ENCODE data around the gene FBLIM1.

FBLIM1 gene, protein sequence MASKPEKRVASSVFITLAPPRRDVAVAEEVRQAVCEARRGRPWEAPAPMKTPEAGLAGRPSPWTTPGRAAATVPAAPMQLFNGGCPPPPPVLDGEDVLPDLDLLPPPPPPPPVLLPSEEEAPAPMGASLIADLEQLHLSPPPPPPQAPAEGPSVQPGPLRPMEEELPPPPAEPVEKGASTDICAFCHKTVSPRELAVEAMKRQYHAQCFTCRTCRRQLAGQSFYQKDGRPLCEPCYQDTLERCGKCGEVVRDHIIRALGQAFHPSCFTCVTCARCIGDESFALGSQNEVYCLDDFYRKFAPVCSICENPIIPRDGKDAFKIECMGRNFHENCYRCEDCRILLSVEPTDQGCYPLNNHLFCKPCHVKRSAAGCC

DNA sequence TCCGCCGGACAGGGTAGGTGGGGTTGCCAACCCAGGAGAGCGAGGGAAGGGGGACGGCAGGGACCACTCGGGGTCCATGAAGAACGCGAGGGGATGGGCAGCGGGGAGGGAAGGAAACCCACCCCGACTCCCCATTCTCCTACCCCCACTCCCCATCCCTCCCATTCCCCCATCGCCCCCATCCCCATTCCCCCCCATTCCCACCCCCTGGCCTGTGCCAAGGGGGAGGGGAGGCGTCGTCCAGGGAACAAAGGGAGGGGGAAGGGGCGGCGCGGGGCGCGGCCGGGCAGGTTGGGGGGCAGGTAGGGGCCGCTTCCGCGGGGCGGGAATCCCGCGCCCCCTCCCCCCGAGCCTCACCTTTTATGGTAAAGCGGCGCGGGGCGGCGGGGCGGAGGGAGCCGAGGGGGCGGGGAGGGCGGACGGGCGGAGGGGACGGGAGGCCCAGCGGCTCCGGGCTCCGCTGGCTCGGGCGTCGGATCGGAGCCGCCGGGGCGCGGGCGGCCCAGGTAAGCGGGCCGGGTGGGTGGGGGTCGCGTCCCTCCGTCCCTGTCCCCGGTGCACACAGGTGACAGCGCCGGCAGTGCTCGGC is at the start of gene FBLIM1:
TSS of gene FBLIM1 (plus strand) at position 453 of the 589 bp plus-strand sequence. CDS start 6,189 bp downstream, outside the sequence.
- no peak for DNase-seq

DNA sequence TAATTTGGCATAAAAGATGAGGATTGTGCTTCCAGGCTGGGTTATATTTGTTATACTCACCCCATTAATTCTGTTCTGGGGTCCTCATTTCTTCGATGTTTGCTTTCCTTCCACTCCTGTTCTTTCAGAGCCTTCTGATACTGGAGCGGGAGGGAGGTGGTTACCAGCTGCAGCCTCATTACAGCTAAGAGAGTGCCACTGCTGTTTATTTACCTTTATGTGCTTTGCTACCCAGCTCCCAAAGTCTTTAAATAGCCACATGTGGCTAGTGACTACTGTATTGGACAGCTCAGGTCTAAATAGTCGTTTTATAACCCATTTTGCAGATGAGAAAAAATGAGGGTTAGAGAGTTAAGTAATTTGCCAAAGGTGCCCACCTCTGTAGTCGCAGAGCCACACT is 49.4 kb upstream of the FBLIM1 start:
- DNase-seq = peak; percentile 34

DNA sequence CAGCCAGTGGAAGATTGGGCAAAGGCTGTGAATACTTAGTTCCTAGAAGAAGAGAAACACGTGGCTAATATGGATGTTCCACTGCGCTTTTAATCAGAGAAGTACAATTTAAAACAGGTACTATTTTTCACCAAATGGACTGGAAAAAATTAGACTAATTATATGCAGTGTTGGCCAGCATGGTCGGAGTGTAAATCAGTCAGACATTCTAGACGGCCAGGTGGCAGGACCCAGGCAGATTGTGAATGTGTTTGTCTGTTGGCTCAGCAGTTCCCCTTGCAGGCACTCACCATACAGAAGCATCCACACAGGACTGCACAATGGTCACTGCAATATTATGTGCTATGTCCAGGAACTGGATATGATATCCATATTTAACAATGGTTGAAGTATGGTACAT is 46.4 kb upstream of the FBLIM1 start:
- DNase-seq = no peak

DNA sequence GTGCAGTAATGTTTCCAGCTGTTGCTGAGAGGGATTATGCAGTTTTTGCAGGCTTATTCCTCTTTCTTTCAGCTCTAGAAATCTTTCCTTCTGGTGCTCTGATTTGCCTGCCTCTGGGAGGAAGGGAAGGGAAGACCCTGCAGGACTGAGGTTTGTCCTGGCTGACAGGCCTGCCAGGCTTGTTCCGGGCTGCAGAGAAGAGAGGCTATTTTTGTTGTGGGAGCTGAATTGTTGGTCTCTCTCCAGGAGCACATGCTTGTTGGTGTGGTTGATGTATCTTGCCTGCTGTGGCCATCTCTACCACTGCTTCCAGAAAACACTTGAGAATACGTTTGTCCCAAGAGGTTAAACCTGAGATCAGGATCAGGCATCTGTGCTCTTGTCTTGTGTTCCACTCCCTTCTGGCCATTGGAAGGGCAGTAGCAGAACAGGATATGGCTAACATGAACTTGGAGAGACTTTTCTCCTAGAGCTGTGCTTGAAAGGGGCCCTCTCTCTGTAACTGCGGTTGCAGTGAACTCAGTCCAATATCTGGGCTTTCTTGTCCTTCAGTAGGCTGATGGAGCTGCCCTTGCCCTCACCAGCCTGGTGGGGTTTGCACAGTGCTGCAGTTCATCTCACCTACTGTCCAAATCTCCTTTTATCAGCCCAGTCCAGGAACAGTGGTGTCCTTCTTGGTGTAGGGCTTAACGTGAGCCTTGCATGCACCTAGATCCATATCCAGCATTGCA is 44.0 kb upstream of the FBLIM1 start:
- no peak for DNase-seq

DNA sequence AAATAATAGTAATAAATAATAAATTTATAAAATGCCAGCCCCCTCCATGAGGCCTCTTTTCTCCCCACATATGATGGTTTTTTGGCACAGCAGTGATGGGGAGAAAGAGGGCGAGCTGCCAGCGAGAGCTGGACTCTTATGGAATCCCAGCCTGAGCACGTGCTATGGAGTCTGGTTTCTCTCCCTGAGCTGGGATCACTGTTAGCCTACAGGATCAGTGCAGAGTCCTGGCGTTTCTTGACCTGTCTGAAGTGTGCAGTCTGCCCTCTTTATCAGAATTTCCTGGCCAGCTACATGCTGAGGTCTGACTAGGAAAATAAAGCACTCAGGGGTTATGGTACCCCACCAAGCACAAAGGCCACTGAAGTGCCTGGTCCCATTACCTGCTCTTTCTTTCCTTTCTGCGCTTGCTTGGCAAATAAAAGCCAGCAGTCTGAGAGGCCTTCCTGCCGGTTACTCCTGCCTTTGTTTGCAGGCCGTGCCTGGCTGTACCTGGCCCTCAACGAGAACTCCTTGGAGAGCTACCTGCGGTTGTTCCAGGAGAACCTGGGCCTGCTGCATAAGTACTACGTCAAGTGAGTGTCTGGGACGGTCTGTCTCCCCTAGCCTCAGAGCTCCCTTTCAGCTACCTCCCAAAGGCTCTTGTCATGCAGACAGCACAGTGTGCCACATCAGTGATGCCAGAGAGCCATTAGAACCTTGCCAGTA is 41.0 kb upstream of the FBLIM1 start:
- no peak for DNase-seq

DNA sequence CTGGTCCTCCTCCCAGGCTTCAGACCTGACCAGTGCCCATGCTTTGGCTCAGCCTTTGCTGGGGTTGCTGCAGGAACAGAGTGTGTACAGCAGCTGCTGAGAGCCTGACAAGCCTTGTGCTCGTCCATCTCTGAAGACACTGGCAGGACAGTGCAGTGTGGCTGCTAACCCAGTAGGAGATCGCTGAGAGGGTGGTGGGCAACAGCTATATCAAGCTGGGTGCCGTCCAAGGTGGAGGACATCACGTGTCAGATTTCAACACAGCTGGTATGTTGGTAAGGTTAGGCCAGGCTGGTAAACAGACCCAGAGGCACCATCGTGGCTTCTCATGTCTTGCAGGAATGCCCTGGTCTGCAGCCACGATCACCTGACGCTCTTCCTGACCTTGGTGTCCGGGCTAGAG is 40.4 kb upstream of the FBLIM1 start:
- no peak for DNase-seq

DNA sequence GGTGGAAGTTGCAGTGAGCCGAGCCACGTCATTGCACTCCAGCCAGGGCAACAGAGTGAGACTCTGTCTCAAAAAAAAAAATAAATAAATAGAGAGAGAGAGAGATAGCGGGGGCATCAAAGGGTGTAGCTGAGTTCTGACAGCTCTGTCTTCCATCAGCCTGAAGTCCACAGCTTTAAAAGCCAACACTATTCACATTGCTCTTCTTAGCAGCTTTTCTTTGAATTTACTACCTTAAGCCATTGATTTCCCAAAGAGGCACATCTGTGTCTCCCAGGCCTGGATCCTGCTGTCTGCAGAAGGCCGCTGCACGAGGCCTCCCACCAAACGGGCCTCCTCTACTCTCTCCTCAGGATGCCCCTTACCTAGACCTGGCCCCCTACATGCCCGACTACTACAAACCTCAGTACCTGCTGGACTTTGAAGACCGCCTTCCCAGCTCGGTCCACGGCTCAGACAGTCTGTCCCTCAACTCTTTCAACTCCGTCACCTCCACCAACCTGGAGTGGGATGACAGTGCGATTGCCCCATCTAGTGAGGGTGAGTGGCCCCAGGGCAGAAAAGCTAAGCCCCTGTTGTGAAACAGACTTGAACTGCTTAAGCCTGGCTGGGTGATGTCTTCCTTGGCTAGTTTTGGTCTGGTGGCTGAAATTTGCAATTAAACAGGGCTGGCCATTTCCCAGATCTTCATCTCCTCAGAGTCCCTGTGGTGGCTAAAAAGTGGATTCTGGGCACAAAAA is 39.0 kb upstream of the FBLIM1 start:
- no peak for DNase-seq

DNA sequence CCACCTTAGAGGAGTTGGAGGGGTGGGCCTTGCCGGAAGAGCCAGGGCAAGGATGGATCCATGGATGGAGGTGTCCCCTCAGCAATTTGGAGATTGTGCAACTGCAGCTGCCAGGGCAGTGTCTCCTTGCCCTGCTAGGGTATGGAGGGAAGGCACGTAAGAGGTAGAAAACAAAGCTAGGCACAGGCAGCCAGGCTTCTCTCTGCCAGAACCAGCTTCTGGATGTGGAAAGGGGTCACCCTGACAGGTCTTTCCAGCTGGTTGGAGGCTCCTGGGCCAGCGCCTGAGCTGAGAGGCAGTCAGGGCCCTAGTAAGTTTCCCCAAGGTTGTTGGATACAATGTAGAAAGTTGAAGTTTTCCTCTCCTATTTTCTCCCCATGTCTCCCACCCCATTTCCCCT is 37.7 kb upstream of the FBLIM1 start:
- DNase-seq = no peak

DNA sequence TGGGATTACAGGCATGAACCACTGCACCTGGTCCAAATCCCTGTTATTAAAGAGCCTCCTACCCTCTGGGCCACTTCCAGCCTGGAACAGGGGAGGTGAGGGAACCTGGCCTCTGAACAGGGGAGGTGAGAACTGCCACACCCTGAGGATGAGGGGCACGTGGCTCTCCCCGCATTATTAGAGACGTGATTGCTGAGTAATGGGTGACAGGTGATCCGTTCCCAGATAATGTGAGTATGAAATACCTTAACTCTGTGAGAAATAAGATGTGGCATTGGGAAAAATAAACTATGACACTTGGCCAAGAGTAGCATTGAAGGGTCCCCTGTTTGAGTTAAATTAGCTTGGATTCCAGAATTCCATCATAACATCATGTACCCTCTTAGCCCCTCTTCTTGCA is 36.2 kb upstream of the FBLIM1 start:
- no peak for DNase-seq

DNA sequence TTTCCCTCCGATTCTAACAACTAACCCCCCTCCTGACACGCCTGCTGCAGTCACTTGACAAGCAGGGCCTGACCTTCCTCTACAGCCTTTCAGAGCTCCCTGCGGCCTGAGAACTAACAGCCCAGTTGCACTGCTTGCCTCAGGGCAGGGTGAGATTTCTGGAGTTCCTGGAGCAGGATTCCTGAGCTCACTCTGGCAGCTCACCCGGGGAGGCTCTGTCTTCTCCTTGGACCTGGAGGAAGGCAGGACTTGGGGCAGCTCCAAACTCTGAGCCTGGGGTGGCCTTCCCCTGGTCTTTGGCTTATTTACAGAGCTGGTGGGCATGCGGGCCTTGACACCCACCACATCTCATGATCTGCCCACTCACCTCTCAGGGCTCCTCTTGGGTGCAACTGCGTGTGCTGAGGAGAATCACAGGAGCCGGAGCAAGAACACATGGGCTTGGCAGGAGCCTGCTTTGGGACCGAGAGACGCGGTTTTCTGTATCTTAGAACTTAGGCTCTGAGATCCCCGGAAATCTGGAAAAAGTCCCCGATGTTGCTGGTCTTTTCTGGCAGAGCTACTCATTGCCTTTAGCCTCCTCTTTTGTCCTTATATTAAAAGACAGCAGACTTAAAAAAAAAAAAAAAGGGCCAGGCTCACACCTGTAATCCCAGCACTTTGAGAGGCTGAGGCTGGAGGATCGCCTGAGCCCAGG is 35.6 kb upstream of the FBLIM1 start:
- no peak for DNase-seq

DNA sequence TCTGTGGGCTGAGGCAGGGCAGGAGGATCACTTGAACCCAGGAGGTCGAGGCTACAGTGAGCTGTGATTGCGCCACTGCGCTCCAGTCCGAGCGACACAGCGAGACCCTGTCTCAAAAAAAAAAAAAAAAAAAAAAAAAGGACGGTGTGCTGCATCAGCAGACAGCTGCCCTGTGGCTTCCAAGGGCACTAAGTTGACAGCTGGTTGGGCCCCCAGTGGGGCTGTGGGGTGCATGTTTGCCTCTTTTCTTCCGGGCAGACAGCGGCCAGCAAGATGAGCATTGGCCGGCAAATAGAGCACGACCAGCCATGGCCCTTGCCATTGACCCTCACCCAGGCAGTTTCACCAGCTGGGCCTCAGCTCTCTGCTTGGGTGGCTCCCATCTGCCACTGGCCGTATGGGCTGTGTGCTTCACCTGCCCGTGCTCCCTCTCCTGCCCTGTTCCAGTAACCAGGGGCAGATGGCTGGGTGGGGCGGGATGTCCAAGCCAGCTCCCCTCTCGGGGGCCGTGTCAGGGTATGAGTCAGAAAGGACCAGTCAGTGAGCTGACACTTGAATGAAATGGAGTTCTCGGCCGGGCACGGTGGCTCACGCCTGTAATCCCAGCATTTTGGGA is 34.9 kb upstream of the FBLIM1 start:
- no peak for DNase-seq

DNA sequence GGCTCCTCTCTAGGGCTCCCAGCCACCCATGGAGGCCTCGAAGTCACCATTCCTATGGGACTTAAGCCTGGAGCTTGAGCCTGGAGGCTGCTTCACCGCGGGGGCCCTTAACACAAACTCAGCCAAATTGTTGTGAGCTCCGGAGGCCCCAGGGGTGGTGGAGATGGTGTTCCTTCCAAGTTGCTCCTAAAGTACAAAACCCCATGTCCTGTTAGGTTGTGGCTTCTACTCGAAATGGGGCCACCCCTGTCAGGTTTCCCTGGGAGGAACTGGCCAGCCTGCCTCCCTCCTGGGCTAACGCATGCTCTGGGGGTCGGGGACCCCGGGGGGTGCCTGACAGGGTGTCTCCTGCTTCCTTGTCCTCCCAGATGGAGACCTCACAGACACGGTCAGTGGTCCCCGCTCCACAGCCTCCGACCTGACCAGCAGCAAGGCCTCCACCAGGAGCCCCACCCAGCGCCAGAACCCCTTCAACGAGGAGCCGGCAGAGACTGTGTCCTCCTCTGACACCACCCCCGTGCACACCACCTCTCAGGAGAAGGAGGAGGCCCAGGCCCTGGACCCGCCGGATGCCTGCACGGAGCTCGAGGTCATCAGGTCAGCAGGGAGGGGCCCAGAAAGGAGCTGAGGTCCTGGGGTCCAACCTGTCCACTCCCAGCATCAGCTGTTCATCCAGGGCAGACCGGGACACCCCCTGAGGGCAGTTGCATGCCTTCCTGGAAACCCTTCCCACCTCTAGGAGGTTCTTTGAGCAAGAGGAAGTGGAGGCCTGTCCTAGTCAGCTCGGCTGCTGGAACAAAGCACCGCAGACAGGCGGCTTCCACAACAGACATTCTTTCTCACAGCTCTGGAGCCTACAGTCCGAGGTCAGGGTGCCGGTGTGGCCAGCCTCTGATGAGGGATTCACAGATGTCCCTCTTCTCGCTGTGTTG is 33.4 kb upstream of the FBLIM1 start:
- DNase-seq = no peak

DNA sequence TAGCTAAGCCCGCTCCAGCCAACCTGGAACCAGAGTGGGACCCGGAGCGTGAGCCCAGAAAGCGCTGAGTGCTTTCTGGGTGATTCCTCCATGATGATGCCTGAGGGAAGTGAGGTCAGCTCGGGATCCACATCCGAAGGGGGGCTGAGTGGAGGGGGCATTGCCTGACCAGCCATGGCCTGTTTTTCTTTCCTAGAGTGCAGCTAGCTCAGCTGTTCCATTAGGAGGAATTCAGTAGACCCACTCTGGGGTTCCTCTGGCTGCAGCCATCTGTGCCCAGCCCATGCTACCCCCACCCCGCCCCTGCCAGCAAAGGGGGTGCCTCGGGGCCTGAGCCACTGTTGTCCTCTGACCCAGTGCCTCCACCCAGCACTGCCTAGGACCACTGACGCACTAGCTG is 32.1 kb upstream of the FBLIM1 start:
- no peak for DNase-seq

DNA sequence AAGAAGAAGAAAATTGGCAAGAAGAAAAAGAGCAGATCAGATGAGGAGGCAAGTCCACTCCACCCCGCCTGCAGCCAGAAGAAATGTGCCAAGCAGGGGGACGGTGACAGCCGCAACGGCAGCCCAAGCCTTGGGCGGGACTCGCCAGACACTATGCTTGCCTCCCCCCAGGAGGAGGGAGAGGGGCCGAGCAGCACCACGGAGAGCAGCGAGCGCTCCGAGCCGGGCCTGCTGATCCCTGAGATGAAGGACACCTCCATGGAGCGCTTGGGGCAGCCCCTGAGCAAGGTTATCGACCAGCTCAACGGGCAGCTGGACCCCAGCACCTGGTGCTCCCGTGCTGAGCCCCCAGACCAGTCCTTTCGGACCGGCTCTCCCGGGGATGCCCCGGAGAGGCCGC is 31.6 kb upstream of the FBLIM1 start:
- DNase-seq = no peak

DNA sequence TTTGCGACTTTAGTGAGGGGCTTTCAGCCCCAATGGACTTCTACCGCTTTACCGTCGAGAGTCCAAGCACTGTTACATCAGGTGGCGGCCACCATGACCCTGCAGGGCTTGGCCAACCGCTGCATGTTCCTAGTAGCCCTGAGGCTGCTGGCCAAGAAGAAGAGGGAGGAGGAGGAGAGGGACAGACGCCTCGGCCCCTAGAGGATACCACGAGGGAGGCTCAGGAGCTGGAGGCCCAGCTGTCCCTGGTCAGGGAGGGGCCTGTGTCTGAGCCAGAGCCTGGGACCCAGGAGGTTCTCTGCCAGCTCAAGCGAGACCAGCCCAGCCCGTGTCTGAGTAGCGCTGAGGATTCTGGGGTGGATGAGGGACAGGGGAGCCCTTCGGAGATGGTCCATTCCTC is 31.2 kb upstream of the FBLIM1 start:
- DNase-seq = no peak

DNA sequence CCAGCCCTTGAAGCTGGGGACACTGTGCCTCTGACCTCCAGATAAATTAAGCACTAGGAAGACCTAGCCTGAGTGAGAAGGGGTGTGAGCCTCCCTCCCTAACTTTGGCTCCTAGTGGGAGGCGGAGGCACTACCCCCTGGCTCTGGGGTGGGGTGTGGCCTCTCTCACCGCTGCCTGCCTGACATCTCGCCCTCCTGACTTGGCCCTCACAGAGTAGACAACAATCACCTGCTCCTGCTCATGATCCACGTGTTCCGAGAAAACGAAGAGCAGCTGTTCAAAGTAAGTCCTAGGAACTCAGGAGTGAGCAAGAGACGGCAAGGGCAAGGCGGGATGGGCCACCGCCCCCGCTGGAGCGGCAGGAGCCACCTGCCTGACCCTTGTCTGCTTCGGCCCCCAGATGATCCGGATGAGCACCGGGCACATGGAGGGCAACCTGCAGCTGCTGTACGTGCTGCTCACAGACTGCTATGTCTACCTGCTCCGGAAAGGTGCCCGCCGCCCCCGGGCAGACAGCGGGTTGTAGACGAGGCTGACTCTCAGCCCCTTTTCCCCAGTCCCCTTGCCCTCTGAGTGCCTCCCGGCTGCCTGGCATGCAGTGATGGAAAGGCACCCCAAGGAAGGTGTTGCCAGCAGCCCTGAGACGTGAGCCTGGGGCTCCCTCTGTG is 30.6 kb upstream of the FBLIM1 start:
- no peak for DNase-seq

DNA sequence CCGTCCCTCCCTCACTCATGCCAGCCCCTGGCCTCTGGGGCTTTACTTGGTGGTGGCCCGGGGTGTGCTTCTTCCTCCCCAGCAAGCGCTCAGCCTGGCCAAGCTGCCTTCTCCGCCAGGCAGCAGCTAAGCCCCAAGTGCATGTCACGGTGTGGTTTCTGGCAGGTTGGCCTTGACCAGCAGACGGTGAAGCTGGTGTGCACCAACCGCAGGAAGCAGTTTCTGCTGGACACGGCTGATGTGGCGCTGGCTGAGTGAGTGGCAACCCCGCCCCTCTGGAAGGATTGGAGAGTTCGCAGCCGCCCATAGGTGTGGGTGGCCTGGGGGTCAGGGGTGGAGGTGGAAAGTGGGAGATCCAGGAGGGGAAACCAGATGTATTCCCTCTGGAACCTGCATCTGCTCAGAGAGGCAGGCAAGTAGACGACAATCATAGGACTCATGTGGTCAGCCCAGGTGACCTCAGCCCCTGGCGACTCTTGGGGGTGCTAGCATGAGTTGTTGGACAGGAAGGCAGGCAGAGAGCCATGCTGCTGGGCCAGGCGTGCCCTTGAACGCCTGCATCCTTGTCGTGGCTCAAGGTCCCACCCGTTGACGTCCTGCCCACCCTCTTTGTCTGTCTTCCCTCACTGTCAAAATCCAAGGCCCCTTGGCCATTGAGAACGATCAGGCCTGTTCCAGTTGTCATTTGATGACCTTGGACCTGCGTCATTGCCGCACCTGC is 29.5 kb upstream of the FBLIM1 start:
- DNase-seq = no peak

DNA sequence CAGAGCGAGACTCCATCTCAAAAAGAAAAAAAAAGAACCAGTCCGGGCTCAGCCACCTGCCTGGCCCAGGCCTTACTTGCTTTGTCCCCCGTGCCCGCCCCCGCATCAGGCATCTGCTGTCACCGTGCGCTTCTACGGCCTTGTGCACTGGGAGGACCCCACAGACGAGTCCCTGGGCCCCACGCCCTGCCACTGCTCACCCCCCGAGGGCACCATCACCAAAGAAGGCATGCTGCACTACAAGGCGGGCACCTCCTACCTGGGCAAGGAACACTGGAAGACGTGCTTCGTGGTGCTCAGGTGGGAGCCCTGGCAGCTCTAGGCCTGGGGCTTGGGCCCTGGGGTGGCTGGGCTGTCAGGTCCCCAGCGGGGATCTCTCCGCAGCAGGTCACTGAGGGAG is 28.2 kb upstream of the FBLIM1 start:
- no peak for DNase-seq

DNA sequence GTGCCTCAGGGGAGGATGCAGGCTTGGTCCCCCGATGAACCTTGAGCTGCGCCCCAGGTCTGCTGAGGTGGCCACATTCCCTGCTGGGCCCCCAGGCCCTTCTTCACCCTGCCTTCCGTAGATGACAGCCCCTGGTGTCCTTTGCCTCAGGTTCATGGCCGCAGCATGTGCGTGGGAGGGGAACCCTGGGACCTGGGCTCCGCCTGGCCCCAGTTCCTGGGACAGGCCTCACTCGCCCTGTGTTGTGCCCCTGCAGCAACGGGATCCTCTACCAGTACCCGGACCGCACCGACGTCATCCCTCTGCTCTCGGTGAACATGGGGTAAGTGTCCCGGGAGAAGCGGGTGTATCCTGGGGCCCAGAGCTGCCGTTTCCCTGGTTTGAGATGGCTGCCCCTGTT is 27.7 kb upstream of the FBLIM1 start:
- no peak for DNase-seq

Measured in NCI-H1417 treated with DMSO at 0.1 percent for 48 hours (cell line).